Coronary artery (tissue), 2 donors: ENCODE results near the gene HMOX2.
A peak's percentile ranks its signal among the peaks of the same experiment; 100 is the strongest.

Source experiments
- DNase-seq: peaks from one replicate; pipeline ENCODE4 v3.0.0-alpha.2; 2017; ENCODE audit warnings: low spot score
- H3K27ac ChIP-seq, 2 donors: fragments of 200-600 bp; sonication (generic); one replicate each; pipeline ENCODE4 v1.5.1; 2016 to 2019
- H3K4me3 ChIP-seq: fragments of 200-600 bp; sonication (generic); 2 replicates; pipeline ENCODE4 v1.5.1; 2016; ENCODE audit warnings: mild to moderate bottlenecking, moderate library complexity
- TF ChIP-seq, protein P1 (sequence below): fragments of 200-600 bp; sonication (generic); IDR thresholded peaks from one replicate; pipeline ENCODE4 v1.5.1; 2019; ENCODE audit warnings: antibody characterized with exemption

HMOX2 gene

DNA sequence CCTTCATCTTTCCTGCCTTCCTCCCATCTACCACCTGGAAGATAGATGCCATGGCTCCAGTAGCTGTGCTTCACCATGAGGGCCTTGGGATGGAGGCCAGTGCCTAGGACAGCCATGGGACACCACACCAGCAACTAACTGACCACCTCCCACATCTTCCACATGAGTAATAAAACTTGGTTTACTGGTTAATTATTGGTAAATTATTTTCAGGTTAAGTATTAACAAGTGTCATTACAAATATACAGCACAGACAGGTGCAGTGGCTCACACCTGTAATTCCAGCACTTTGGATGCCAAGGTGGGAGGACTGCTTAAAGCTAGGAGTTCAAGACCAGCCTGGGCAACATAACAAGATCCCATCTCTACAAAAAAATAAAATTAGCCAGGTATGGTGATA lies 48.4 kb downstream of the HMOX2 start:
- DNase-seq: no peak
- TF ChIP-seq, protein P1, sequence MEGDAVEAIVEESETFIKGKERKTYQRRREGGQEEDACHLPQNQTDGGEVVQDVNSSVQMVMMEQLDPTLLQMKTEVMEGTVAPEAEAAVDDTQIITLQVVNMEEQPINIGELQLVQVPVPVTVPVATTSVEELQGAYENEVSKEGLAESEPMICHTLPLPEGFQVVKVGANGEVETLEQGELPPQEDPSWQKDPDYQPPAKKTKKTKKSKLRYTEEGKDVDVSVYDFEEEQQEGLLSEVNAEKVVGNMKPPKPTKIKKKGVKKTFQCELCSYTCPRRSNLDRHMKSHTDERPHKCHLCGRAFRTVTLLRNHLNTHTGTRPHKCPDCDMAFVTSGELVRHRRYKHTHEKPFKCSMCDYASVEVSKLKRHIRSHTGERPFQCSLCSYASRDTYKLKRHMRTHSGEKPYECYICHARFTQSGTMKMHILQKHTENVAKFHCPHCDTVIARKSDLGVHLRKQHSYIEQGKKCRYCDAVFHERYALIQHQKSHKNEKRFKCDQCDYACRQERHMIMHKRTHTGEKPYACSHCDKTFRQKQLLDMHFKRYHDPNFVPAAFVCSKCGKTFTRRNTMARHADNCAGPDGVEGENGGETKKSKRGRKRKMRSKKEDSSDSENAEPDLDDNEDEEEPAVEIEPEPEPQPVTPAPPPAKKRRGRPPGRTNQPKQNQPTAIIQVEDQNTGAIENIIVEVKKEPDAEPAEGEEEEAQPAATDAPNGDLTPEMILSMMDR: no peak
- H3K27ac ChIP-seq: no peak overlapping the region
- no peak overlapping the region for H3K4me3 ChIP-seq

DNA sequence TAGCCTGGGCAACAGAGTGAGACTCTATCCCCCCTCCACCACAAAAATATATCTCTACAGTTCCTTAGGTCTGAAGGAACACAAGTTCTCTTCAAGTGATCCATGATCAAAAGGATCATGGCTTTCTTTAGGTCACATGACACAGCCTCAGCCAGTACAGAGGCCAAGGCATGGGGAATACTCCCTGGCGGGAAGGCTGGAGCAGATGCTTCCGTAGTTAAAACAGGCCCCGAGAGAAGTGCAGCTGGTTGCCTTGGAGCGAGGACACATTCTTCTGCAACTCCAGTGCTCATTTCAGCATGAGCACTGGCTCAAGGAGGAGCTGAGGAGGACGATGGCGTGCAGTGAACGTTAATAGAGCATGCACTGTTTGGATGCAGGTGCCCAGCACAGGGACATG lies 48.9 kb downstream of the HMOX2 start:
- Histone ChIP-seq H3K4me3 (no peak overlapping the region), H3K27ac (no peak overlapping the region)
- DNase-seq: no peak
- TF ChIP-seq, protein P1: no peak

DNA sequence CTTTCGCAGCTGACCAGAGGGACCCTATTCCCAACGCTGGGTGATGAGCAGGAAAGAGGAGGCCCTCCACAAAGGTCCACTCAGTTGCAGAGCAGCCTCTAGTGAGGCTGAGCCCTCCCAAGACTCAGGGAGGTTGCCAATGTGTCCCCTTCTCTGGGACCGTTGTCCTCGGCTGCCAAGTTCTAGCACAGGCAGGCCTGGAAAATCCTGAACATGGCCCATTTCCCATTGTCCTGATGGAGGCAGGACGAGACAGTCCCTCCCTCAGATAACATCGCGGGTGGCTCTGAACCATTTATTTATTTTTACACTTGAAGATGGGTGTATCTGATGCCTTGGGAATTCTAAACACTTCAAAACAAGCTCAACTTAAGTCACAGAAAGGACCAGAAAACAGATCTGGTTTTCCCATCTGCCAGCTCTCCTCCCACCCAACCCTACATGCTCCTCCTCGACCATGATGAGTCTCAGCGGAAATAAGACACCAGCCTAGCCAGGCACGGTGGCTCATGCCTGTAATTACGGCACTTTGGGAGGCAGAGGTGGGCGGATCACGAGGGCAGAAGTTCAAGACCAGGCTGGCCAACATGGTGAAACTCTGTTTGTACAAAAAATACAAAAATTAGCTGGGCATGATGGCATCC lies 49.6 kb downstream of the HMOX2 start:
- TF ChIP-seq, protein P1: no peak
- no peak for DNase-seq
- no peak overlapping the region for H3K27ac ChIP-seq
- no peak overlapping the region for H3K4me3 ChIP-seq

DNA sequence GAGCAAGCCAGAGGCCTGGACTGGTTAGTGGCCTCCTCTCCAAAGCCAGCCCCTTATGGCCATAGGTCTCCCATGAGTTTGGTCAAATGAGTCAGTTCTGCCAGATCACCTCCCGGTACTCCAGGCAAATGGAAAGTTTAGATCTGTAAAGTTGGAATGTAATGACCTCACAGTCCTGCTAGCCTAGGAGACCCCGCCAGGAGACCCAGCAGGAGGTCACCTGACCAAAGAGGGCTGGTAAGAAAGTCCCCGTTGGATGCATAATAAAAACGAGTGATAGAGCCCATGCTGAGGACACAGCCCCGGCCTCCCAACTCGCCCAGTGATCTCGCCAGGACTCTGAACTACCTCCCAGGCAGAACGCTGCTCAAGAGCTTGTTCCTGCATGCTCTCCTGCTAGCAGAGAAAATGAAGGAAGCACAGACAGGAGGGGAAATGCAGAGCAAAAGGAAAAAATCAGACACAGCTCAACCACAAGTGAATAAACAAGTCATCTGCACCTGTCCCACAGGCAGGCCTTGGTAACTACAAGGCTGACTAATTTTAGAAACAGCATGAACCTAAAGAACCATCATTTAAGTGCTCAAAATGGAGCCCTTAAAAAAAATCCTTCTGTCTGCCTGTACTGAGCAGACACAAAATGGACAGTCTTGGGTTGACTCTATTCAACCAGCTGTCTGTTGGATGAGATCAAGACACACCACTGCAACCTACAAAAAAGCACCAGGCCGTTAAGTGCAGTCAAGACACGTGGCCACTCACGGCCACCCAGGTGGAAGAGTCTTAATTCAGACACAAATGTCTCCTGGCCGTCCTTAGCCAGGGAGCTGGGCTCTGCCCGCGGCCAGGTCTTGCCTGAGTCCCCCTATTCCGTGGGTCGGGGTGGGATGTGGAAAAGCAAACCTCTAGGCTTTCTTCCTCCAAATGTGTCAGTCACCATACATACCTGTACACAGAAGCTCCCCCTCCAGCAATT lies 53.2 kb downstream of the HMOX2 start:
- TF ChIP-seq, protein P1: no peak
- no peak overlapping the region for H3K27ac ChIP-seq
- H3K4me3 ChIP-seq: no peak overlapping the region
- DNase-seq: no peak

DNA sequence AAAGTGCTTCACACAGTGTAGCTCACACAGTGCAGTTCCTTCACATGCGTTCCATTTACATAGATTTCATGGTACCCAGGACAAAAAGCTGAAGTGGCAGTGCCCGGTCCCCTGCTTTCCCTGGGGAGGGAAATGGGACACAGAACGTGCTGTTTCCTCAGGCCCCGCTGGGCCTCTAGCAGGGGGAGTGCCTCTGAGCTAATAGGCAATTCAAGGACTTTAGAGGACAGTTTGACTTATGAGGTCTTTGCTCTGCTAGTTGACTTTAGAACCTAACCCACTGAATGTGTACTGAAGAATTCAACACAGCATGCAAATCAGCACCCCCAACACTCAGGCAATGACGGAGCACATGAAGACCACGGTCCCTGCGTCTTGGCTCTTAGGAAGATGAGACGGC lies 55.6 kb downstream of the HMOX2 start:
- H3K27ac ChIP-seq: no peak overlapping the region
- no peak for DNase-seq
- TF ChIP-seq, protein P1: no peak
- no peak overlapping the region for H3K4me3 ChIP-seq

DNA sequence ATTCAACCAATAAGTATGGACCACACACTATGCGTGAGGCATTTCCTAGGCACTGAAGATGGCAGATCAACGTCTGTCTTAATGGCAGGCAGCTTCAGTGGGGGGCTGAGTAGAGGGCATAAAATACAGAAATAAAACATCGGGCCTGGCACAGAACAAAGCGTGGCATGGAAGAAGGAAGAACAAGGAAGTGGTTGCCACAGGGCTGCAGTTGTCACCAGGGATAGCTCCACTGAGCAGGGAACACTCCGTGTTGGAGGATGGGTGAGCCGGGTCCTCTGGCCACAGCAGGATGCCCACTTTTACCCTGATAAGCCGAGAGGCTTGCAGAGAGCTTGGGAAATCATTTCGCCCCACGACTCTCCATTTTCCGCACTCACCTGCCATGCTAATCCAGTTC lies 56.0 kb downstream of the HMOX2 start:
- TF ChIP-seq, protein P1: no peak
- H3K4me3 ChIP-seq: no peak overlapping the region
- H3K27ac ChIP-seq: no peak overlapping the region
- DNase-seq: no peak

DNA sequence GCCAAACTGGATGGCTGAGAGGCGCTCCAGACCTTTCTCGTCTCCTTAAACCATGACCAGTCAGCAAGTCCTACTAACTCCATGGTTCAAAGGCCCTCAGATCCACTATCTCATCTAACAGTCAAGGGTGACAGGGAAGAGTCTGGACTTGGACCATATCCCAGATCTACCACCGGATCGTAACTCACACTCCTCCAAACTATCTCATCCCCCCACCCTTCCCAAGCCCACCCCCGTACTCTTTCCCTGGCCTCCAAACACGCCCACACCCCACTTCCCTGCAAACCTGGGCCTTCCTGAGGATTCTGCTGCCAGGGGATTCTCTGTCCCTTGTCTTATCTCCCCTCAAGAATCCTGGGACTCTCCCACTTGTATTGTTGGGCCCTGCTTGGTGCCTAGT lies 57.3 kb downstream of the HMOX2 start:
- H3K27ac ChIP-seq: peak overlapping the region in 1 of 2 donors; percentile 21
- TF ChIP-seq, protein P1: no peak
- H3K4me3 ChIP-seq: no peak overlapping the region
- DNase-seq: no peak
